Measurements from ENCODE around the gene SNX25.

DNA sequence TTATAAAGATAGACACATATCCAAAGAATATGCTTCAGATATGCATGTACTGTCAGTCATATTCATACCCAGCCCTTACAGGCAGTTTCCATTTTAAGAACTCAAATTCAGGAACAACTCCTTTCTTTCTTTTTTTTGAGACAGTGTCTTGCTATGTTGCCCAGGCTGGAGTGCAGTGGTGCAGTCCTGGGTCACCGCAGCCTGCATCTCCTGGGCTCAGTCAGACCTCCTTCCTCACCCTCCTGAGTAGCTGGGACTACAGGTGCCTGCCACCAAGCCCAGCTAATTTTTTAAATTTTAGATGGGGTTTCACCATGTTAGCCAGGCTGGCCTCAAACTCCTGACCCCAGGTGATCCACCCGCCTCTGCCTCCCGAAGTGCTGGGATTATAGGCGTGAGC, 34.5 kb downstream of the SNX25 start:
- TF ChIP-seq, protein P1, sequence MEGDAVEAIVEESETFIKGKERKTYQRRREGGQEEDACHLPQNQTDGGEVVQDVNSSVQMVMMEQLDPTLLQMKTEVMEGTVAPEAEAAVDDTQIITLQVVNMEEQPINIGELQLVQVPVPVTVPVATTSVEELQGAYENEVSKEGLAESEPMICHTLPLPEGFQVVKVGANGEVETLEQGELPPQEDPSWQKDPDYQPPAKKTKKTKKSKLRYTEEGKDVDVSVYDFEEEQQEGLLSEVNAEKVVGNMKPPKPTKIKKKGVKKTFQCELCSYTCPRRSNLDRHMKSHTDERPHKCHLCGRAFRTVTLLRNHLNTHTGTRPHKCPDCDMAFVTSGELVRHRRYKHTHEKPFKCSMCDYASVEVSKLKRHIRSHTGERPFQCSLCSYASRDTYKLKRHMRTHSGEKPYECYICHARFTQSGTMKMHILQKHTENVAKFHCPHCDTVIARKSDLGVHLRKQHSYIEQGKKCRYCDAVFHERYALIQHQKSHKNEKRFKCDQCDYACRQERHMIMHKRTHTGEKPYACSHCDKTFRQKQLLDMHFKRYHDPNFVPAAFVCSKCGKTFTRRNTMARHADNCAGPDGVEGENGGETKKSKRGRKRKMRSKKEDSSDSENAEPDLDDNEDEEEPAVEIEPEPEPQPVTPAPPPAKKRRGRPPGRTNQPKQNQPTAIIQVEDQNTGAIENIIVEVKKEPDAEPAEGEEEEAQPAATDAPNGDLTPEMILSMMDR (IDR thresholded peaks at IDR 0.05; ENCODE audit: poor library complexity, severe bottlenecking), result no peak
- no peak for TF ChIP-seq POLR2AphosphoS5 (IDR thresholded peaks at IDR 0.05)
- no peak for TF ChIP-seq EP300 (conservative IDR thresholded peaks at IDR 0.05; ENCODE audit: poor library complexity, severe bottlenecking)
- TF ChIP-seq EZH2 (IDR thresholded peaks at IDR 0.05; ENCODE audit: borderline replicate concordance, insufficient read depth, low read length, poor library complexity, severe bottlenecking), result no peak
- TF ChIP-seq TAF1 (IDR thresholded peaks at IDR 0.05; ENCODE audit: low read depth), result no peak
- TF ChIP-seq, protein P2, sequence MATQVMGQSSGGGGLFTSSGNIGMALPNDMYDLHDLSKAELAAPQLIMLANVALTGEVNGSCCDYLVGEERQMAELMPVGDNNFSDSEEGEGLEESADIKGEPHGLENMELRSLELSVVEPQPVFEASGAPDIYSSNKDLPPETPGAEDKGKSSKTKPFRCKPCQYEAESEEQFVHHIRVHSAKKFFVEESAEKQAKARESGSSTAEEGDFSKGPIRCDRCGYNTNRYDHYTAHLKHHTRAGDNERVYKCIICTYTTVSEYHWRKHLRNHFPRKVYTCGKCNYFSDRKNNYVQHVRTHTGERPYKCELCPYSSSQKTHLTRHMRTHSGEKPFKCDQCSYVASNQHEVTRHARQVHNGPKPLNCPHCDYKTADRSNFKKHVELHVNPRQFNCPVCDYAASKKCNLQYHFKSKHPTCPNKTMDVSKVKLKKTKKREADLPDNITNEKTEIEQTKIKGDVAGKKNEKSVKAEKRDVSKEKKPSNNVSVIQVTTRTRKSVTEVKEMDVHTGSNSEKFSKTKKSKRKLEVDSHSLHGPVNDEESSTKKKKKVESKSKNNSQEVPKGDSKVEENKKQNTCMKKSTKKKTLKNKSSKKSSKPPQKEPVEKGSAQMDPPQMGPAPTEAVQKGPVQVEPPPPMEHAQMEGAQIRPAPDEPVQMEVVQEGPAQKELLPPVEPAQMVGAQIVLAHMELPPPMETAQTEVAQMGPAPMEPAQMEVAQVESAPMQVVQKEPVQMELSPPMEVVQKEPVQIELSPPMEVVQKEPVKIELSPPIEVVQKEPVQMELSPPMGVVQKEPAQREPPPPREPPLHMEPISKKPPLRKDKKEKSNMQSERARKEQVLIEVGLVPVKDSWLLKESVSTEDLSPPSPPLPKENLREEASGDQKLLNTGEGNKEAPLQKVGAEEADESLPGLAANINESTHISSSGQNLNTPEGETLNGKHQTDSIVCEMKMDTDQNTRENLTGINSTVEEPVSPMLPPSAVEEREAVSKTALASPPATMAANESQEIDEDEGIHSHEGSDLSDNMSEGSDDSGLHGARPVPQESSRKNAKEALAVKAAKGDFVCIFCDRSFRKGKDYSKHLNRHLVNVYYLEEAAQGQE (IDR thresholded peaks at IDR 0.05; ENCODE audit: borderline replicate concordance), result no peak

All from neural cell (in vitro differentiated cells).